GM21723 (cell line): Measurements from ENCODE around the gene DNAJB13.

ENCODE experiments used
- ATAC-seq: cut with Tn5 transposase; IDR thresholded peaks from one replicate; pipeline ENCODE4 v1.9.1; 2021; ENCODE audit warnings: mild to moderate bottlenecking, moderate library complexity; ENCODE audit not compliant: unreplicated experiment

The DNAJB13 gene

DNA sequence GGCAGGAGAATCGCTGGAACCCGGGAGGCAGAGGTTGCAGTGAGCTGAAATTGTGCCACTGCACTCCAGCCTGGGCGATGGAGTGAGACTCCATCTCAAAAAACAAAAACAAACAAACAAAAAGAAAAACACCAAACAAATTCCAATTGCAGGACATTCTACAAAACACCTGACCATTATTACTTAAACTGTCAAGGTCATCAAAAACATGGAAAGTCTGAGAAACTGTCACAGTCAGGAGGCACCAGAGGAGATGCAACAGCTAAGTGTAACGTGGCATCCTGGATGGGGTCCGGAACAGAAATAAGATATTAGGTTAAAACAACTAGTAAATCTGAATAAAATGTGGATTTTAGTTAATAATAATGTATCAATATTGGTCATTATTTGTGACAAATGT lies 914 bp upstream of the DNAJB13 start:
- no peak for ATAC-seq

DNA sequence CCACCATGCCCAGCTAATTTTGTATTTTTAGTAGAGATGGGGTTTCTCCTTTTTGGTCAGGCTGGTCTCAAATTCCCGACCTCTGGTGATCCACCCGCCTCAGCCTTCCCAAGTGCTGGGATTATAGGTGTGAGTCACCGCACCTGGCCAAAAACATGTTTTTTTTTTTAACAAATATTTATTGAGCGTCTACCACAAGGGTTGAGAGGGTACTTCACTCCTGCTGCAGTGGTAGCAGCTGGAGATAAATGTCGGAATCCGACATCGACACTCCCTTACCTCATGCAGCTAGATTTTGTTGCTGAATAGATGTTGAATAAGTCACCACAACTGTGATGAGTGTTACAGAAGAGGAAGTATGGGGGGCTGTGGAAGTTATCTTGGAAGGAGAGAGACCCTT lies 971 bp downstream of the DNAJB13 start:
- no peak for ATAC-seq

DNA sequence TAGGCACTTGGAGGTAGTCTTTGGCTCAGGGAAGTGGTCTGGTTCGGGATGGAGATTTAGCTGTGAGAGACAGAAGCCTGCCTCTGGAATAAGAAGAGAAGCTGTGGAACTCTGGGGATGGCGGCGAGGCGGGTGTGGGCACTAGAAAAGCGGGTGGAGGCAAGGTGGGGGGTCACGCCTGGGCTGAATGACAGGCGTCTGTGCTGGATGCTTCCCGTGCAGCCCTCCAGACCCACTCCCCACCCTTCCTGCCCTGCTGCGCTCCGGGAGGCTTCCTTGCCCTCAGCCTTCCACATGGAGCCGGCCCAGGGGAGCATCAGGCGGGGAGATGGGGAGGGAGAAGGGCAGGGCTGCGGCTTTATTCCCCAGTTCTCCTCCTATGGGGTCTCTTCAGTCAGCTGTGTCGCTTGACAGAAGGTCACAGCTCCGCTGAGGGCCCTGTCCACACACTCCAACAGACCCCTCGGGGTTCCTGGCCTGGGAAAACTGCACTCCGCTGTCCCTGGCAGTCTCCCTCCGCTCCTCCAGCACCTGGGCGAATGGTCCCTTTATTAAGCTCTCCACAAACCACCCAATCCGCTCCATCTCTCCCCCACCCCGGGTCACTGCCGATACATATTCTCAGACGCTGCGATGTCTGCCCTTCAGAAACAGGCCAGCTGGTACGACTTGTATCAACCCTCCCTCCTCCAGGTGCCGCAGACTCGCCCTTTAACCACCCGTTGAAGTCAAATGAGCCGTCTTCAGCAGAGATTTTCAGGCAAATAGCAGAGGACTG lies 6.2 kb downstream of the DNAJB13 start:
- no peak for ATAC-seq

DNA sequence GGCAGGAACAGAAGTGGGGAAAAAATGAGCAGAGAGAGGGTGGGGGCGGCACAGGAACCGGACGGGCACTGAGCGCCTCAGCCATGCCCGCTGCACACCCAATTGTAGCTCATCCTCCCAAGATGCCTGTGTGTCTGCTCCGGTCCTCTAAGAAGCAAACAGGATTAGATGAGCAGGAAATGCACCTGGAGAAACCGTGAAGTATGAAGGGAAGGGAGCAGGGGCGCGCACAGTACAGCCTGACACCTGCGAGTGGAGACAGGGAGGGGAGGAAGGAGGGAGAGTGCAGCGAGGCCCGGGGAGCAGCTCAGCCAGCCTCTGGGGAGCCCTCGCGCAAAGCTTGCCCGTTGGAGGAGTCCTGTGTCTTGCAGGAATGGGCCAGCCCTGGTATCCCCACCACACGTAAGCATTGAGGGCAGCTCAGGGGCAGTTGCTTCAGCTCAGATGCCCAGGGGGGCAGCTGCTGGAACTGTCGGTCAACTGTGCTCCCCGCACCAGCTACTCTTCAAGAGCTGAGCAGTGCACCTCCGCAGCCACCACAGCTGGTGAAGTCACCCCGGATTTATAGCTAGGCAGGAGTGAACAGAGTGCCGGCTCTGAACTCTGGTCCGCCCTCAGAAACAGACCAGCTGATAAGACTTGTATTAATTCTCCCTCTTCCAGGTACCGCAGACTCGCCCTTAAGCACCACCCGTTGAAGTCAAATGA lies 7.0 kb downstream of the DNAJB13 start:
- no peak for ATAC-seq

DNA sequence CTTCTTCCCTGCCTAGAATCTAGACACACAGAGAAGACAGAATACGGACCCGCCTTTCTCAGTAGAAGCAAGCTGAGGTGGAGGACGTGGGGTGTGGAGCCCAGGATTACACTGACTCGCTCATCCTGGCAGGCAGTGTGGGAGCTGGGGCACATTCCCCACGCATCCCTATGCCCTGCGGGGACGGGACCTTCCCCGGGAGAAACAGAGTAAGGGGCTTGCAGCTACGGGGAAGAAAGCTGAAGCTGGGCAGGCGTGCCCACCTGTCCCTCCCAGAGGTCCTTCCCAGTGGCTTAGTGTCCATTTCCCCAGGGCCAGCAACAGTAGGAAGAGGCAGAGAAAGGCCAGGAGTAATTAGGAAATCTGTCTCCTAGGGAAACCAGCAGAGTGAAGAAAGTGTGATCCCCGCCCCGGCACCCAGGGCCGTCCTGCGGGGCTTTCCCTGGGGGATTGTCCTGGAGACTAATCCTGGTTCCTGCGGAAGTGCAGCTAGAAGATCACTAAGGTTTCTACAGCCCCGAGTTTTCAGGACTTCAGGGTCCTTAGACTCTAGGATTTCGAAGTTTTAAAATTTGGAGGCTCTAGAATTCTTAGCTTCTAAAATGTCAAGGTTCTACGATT lies 7.8 kb downstream of the DNAJB13 start:
- ATAC-seq, result no peak

DNA sequence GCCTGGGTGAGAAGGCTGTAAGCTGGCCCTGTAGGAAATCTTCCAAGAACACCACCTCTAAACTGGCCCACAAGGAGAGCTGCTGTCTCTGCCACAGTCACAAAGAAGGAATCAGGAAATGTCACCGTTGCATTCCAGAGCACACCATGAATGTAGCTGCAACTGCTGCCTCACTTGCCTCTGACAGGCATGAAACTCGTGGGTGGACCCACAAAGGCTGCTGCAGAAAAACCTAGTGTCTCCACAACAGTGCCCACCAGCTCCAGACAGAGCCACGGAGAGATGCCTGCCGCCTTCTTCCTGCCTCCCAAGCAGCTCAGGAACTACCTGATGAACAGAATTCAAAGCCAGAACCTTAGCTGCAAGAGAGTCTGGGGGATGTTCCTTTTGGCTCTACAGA lies 10.5 kb downstream of the DNAJB13 start:
- no peak for ATAC-seq

DNA sequence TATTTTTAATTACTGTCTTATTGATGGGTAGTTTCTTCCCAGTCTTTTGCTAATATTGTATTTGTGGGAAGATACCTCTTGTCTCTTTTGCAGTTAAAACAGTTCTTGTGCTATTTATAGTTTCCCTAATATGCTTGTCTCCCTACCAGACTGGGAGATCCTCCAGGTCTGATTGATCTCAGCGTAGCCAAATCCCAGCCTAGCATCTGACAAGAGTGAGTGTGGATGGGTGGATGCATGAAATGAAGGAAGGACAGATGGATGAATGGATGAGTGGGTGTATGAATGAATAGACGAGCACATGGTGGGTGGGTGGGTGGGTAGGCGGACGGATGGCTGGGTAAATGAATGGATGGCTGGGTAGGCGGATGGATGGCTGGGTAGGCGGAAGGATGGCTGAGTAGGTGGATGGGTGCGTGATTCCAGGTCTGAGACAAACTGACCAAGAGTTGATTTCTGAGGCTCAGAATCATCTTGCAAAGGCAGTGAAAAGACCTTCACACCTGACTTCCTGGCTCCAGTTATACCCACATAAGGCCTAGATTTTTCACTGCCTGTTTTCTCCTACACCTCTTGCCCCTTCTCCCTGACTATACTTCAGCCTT lies 11.4 kb downstream of the DNAJB13 start:
- no peak for ATAC-seq

DNA sequence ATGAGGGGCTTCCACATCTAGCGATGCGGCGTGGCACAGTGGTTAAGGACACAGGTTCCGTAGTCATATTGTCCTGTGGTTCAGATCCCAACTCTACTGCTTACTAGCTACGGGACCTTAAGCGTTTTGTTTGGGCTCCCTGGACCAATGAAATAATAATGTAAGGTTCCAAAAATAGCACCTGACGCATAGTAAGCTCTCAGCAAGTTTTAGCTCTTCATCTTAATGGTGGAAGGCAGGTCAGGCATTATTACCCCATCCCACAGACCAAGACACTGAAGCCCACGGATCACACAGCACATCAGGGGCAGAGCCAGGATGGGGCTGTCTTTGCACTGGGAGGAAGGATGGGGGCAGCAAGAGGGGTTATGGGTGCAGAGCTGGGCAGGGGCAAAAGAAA lies 13.0 kb downstream of the DNAJB13 start:
- ATAC-seq, result no peak

DNA sequence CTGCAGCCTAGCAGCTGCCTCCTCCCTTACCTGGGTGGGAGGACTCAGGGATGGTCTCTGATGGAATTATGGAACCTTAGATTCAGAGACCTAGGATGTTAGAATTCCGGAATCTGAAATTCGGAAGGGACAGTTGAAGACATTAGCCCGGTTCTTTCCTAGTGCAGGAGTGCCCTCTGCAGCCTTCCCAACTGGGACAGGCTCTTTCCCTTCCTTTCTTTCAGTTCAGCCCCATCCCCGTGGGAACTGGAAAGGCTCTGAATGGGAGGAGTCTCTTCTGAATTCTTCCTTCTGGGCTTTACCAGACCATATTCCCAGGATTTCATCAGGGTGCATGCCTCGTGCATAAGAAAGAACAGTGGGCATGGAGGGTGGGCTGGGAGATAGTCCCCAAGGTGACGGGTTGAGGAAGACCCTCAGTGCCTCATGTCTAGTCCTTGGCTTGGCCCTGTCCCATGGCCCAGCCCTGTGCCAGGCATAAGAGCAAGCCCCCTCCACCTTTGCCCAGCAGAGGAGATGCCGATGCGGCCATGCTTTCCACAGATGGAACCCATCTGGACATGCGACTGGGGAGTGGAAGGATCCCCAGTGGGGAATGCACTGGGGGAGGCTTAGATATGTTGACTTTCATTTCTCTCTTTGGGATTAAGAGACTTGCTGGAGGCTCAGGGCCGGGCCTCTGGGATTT lies 14.4 kb downstream of the DNAJB13 start:
- no peak for ATAC-seq

DNA sequence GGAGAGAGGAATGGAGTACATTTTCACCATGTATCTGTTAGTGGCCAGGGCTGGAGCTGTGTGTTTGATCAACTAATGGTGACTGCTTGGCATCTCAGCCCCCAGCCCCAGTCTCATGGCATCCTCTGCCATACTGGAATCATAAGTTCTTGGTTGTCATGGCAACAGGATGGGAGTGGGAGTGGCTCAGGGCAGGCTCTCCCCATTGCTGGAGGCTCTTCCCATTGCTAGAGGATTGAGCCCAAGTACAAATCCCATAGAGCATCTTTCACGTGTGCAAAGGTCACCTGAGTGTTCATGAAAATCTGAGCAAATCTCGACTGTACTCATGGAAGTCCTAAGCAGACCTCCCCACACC lies 14.9 kb downstream of the DNAJB13 start:
- no peak for ATAC-seq

DNA sequence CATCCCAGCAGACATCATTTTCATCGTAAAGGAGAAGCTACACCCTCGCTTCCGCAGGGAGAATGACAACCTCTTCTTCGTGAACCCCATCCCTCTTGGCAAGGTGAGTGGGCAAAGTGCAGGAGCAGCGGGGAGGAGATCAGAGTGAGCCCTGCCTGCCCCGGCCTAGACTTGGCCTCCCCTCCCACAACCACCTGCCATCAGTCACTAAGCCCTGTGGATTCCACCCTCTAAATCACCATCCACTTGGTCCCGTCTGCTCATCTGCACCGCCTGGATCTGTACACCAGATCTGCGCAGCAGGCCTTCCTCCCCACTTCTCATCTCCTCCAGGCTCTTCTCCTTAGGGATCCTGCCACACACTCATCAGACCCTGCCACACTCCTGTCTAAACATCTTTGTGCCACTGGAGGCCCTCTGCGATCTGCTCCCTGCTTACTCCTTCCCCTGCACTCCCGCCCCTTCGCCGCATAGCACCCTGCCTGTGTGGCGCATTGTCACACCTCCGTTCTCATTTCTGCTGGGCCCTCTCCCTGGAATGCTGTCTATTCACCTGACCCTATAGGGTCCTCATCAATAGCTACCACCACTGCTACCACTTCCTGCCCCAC lies 17.6 kb downstream of the DNAJB13 start:
- ATAC-seq, result no peak

DNA sequence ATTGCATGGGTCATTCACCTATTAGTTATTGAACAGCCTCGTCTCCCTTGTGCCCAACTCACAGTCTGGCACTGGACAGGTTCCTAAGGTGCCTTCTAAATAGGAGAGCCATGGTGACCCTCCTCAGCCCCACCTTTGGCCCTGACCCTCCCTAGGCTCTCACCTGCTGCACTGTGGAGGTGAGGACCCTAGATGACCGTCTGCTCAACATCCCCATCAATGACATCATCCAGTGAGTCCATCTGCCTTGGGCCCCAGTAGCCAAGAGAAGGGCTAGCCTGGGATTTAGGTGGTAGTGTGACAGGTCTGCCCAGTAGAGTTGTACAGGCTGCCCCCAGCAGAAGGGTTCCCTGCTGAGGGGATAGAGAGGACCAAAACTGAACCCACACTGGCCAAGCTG lies 18.3 kb downstream of the DNAJB13 start:
- ATAC-seq, result no peak

DNA sequence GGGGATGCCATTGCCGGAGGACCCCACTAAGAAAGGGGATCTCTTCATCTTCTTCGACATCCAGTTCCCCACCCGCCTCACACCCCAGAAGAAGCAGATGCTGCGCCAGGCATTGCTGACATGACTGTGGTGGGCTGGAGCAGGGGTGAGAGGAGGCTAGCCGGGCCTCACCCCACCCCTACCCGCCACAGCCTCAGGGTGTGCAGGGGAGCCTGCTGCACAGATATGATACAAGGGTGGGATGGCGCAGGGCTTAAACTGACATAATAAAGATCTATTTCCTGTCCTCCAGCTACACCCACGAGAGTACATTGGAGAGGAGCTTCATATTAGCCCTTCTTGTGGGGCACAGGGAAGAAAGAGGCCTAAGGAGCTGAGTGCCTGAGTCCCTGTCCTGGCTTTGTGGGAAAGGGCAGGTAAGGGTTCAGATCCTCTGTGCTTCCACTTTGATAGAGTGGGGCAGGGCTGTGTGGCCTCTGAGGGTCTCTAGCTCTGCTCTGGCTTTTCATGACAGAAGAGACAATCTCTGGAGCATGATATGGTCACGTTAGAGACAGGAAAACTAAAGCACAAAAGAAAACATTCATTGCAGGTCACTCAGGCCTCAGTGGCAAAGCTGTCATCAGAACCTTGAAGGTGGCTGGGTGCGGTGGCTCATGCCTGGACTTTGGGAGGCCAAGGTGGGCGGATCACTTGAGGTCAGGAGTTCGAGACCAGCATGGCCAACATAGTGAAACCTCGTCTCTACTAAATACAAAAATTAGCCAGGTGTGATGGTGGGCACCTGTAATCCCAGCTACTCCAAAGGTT lies 19.4 kb downstream of the DNAJB13 start:
- no peak for ATAC-seq

DNA sequence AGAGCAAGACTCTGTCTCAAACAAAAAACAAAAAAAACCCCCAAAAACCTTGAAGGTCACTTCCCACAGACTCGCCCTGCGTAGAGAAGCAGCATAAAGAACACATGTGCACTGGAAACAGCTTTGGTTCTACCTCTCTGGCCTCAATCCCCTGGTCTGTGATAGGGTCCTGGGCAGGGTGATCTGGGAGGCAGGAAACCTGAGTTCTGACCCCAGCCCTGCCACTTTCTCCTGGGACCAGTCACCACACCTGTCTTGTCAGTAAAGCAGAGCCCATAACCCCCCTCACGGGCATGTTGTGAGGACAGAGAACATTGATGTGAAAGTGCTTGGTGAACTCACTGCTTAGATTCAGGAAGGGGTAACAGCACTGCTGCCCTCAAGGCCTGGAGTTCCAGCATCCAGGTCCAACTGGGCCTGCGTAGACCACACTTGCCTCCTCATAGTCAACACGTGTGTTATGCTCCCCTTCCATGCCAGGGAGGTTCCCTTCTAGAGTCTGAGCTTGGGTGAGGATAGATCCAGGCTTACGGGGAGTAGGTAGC lies 20.4 kb downstream of the DNAJB13 start:
- no peak for ATAC-seq

DNA sequence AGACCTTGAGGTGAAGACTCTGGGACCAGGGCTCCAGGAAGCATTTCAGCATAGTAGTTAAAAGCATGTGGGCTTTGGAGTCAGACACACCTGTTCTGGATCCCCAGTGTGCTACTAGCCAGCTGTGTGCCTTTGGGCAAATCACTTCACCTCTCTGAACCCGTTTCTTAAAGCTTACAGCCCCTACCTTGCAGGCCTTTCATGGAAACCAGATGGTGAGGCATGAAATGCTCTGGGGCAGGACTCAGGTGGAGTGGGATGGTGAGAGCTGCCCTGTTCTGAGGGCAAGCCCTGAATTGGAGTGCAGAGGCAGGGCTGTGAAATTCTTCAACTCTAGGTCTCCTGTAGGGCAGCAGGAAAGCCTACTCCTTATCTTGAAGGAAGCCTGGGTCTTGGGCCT lies 21.4 kb downstream of the DNAJB13 start:
- no peak for ATAC-seq

DNA sequence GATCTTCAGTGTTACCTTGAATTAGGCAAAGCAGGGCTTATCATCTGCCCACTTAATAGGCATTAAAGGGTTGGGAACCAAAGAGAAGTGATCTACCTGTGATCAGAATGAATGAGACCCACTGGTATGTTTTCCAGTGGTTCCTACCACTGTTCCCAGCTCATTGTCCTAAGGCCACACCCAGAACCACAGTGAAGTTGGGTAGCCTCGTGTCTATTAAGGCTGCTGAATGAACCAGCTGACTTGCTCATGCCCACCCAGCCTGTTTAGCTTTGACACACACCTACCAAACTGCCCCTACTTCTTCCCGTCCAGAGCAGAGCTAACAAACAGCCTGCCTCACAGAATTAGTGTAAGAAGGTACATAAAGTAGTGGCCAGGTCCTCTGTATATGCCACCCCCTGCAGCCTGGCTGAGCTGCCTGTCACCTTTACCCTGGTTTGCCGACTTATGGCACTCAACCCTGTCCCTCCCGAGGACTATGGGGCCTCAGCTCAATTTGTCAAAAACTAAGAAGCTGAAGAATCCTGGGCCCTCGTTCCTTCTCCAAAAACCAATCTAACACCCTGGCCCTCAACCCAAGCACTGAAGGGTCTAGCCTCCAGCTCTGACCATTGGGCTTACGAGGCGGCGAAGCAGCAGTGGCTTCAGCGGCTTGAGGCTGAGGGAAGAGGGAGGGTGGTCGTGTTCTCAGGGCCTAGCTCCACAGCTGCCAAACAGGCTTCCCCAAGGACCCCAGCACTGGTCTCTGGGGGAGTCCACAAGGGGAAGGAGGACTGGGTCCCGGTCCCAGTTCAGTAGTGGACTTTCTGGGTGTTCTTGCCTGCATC lies 22.0 kb downstream of the DNAJB13 start:
- ATAC-seq, result no peak

DNA sequence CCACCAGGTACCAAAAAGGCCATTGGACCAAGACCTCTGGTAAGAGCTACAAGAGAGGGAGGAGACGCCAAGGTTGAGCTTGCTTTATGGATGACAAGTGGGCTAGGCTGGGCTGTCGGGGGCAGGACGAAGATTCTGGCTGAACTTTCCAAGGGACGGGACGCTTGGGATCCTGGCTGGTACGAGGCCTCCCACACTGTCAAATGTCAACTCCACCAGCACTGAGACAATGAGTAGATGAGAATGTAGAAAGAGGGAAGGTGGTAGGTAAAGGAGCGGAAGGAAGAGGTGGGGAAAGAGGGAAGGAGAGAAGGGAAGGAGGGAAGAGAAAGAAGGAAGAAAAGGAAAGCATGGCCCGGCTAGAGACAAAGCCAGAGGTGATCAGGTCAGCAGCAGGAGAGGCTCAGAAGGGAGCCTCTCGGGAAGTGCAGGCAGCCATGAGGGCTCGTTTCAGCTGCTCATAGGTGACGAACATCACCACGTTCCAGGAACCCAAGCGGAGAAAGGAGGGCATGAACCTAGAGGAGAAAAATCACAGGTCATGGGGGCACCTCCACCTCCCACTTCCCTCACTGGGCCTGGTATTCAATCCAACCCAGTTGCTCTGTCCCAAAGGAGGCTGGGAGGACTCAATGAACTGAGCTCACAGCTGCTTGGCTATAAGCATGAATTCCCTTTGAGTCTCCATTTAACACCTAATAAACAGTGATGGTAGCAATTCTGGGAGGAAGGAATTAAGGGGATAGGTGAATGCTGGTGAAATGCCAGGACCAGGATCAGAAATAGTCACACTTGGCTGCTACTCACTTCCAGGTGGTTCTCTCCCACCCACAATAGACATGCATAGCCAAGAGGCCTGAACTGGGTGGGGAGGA lies 24.0 kb downstream of the DNAJB13 start:
- no peak for ATAC-seq

DNA sequence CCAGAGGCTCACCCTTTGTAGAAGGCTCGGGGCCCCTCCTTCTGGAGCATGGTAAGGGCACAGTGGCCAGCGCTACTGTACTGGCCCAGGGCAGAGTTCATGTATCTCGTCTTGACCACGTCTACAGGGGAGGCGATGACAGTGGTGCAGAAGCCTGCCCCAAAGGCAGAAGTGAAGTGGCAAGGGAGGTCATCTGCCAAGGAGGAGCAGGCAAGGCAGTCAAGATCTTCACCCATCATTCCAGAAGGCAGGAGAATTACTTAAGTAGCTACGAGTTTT lies 24.6 kb downstream of the DNAJB13 start:
- no peak for ATAC-seq
